HG02852 (cell line): ENCODE data around the gene TTC33.
A peak's percentile ranks its signal among the peaks of the same experiment; 100 is the strongest.

Experiments
- ATAC-seq: cut with Tn5 transposase; IDR thresholded peaks from one replicate; pipeline ENCODE4 v1.9.1; 2021; ENCODE audit warnings: mild to moderate bottlenecking, moderate library complexity; ENCODE audit not compliant: unreplicated experiment

The TTC33 gene

DNA sequence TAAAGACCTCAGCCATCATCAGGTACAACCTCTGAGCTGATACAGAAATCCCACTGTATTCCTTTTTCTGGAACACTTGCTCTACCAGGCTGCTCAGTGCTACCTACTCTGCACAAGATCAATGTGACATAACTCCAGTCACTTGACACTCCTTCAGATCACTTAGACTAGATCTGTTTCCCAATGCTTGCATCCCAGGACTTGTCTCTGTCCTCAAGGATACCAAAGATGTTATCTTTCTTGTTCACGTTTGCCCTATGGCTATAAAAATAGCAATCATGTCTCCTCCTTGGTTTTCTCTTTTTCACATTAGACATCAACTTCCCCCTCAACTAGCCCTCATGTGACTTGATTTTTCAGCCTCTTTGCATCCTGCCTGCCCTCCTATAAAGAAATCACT is 264.1 kb downstream of the TTC33 start:
- no peak for ATAC-seq

DNA sequence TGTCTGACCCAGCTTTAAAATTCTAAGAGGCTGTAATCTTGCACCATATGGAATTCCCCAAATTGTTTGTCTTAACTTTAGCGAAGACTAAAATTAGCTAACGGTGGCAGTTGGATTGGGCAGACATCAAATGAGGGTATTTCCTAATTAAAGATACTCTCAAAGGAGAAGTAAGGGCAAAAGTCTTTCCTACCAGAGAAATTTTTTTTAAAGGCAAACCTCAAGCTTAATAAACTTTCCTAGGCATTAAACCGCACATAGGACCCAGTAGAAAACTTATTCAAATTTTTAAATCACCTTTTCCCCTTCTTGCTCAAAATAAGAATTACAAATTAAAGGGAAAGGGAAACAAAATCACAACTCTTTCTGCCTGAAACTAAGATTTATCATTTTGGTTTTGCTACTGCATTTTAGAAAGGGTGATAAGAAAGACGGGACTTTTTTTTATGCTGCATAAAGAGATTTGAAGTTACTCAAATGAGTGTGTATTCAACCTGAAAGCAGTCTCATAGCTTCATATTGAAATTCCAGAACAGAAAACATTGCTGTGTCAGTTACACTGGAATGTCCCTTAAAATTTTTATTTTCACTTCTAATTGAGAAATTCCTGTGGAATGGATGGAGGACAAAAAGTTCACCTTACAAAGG is 265.2 kb downstream of the TTC33 start:
- peak; percentile 56 for ATAC-seq

DNA sequence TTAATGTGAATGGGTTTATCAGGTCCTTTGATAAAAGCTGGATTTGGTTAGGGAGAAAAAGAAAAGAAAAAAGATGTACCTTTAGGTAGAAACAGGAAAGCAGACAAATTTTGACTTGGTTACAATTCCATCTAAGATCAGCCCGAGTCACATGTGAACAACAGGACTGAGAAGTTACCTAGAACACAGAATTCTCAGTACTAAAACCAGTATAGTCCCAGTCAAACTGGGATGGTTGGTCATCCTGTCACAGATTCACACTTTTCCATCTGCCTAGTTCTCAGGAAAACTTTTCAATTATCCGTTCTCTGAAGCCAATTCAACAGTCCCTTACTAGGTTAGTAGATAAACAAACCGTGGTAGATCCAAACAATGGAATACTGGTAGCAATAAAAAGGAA is 266.3 kb downstream of the TTC33 start:
- ATAC-seq: no peak

DNA sequence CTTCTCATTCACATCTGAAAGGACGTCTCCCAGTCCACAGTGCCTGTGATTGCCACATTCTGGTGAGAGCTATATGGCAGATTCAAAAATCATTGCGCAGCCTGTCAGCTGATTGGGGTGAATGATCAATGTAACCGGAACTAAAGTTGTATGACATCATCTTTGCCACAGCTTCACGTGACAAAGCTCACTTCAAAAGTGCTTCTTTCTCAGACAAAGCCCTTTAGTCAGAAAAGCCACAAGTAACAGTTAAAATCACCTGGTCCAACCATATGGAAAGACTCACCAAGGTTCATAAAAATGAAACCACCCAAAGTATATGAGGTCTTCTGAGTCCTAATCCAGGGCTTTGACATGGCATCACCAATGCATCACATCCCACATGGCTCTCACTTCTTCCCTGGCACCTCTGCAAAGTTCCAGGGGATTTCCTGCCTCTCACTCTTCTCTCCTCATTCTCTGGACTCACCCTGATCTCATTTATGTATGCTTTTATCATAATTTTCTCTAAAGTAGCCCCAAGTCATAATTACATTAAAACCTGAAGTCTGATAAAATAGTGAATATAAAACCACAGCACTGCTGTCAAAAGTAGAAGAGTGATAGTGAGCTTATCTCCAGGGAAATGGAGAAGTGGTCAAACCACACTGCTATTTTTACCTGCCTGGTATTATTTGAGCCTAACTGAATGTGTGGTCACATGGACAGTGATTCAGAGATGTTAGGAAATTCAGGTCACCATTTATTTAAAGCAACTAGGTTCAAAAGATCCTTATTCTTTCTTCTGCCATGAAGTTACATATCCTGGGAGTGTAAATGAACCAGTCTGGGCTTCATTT is 269.1 kb downstream of the TTC33 start:
- ATAC-seq: peak; percentile 36

DNA sequence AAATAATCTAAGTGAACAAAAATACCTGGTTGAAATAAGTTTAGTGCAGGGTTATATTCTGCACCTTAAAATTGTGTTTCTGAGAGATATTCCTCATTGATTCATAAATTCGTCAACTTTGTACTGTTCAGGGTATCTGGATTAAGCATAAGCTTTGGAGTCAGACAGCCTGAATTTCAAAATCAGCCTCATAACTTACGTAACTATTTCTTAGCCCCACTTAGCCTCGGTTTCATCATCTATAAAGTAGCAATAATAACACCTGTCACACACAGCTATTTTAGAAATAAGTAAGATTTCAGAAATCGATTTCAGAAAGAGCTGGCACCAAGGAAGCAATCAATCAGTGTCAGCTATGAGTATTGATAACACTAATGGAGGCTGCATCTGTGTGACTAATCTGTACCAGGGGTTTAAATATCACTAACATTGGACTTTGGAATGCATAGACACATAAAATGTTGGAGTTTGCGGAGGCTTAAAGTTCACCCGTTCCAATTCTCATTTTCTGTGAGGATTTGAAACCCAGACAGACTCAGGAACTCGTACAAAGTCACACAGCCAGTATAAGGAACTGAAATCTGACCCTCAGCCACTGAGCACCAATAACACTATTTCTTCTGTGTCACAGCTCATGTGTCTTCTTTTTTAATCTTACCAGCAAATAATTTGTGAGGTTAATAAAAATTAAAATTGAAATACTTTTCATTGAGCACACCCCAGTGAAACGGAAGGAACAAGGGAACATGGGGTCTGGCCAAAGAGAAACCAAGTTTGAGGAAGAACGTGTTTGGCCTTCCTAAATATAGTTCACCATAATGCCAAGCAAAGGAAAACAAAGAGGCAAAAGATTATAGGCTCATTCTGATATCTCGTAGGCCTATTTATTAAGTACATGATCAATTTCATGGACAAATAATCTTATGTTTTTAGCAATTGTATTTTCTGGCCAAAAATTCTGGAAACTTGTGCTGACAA is 270.5 kb downstream of the TTC33 start:
- peak; percentile 65 for ATAC-seq

DNA sequence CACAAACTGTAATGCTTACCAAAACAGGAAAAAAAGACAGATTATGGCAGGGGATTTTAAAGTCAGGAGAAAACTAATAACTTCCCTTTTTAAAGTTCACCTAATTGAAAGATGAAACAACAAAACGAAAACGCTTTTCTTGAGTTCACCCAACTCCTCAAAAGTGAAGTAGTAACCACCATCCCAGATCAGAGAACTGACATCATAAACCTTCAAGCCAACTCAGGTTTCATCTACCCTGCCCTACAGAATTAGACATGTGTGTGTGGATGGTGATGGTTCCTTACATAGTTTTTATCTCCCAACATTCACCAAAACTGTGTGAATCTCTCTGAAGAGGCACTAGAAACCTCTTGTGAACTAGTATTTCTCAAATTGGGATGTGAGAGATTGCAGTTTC is 271.3 kb downstream of the TTC33 start:
- ATAC-seq: peak; percentile 45

DNA sequence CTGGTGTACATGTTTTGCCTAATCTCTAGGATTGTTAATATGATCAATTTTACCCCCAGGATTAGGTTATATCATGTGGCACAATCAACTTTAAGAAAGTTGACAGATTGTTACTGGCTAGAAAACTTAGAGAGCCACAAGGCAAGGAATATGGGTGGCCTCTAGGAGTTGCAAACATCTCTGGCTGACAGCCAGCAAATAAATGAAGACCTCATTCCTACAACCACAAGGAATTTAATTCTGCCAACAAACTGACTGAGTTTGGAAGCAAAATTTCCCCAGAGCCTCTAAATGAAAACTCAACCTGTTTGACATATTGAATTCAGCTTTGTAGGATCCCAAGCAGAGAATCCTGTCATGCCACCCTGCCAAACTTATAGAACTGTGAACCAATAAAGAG is 272.4 kb downstream of the TTC33 start:
- ATAC-seq: no peak

DNA sequence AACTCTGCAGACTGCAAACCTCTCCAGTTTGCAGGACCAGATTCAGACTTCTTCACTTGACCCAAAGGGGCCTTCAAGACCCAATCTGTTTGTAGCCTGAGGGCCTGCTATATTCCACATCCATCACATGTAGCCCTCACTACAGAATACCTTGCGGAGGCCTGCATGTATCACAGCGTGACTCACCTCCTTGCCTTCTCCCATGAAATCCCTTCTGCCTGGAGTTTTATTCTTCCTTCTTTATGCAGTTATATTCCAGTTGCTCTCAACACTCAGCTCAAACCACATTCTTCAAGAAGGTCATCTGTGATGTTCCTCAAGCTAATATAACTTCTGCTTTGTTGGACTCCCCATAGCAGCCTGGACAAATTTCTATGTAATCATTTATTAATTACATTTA is 274.5 kb downstream of the TTC33 start:
- no peak for ATAC-seq

DNA sequence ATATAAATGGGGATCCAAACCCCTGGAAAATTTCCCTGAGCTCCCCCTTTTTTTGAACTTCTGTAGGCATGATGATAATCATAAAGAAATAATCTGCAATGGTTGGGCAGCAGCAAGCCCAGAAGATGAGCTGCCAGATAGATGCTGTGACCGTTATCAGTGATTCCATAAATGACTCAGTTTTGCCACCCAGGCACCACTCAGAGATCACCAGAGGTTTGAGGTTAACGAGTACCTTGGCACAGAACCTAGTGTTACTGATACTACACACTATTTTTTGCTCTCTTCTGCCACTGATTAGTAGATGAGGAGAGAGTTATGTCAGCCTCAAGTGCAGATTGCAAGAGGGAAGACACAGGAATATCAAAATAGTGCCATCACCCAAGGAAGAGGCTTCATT is 275.4 kb downstream of the TTC33 start:
- no peak for ATAC-seq

DNA sequence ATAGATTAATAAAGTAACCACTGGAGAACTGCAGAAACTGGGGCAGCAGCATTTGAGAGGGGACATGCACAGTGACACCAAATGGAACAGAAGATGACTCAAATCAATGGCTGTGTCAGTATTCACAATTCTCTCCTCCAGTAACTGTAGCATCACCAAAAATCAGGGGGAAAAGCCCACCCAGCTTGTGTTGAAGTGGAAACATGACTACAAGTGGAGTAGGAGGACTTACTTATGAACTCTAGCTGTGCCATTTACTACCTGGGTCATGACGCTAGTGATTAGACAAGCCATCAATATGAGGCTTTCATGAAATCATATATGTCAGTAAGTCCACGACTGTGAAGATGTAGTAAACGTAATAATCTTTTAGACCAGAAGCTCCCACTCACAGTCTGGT is 275.8 kb downstream of the TTC33 start:
- no peak for ATAC-seq

DNA sequence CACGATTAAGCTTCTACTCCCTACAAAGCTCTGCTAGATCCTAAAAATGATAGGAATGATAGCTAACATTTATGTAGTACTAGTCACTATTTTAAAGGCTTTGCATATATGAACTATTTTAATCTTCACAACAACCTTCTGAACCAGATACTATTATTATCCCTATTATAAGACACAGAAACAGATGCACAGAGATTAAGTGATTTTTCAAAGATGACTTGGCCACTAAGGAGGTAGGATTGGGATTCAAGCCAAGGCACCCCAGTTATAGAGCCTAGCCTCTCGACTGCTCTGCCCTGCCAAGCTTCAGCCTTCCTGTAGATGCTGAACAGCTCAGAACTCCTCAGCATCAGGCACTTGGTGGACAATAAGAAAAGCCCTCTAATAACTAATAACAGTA is 277.0 kb downstream of the TTC33 start:
- no peak for ATAC-seq

DNA sequence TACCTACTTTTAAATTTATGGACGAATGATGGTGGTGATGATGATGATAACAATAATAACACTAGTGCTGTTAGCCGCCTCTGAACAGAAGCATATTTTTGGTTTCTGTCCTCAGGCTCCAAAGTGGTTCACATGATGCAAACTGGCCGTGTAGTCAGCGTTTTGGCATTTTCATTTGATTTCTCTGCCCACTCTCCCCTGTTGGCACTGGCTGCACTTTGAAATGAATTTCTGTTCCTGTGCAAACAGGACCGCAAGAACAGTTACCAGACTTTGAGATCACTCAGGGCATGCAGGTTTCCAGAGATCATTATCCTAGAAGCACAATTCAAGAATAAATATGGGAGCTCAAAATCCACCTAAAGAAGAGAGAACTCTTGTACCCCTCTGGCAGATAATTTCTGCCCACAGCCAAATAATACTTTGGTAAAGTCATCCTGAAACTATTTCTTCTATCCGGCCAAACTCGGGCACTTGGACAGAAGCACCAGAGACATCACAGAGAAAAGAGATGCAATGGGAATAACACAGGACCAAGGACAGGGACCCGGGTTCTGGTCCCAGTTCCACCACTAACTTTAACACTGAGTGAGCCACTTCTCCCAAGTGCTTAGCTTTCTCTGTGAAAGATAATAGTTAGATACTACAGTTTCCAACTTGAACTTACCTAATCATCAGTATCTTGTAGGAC is 277.8 kb downstream of the TTC33 start:
- ATAC-seq: no peak

DNA sequence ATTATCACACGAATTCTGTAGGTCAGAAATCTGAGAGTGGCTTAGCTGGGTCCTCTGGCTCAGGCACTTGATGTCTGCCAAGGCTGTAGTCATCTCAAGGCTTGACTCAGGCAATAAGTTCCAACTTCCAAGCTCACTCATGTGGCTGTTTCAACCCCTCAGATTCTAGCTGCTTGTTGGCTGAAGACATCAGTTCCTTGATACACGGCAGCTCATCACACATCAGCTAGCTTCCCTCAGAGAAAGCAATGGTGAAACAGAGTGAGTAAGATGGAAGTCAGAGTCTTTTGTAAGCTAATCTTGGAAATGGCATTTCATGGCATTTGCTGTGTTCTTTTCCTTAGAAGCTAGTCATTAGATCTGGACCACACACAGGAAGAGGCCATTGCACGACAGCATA is 280.2 kb downstream of the TTC33 start:
- no peak for ATAC-seq

DNA sequence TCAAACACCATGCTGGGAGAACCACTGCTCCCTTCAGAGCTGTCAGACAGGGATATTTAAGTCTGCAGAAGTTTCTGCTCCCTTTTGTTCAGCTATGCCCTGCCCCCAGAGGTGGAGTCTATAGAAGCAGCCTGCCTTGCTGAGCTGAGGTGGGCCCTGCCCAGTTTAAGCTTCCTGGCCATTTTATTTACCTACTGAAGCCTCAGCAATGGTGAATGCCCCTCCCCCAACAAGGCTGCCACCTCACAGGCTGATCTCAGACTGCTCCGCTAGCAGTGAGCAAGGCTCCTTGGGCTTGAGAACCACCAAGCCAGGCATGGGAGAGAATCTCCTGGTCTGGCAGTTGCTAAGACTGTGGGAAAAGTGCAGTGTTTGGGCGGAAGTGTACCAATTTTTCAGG is 281.5 kb downstream of the TTC33 start:
- ATAC-seq: no peak

DNA sequence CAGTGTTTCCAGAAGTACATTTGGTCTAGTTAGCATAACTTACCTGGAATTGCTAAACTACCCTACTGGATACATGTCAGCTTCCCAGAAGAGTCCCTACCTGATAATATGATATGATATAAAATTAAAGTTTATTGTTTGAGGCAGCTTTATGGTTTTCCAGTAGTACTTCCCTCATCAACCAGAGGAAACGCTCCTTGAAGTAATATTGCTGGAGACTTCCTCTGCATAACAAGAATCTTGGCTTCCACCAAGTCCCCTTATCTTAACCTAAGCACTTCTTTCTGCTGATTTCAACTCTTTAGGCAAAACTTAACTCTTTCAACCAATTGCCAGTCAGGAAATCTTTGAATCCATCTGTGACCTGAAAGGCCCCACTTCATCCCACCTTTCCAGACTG is 290.3 kb downstream of the TTC33 start:
- ATAC-seq: no peak

DNA sequence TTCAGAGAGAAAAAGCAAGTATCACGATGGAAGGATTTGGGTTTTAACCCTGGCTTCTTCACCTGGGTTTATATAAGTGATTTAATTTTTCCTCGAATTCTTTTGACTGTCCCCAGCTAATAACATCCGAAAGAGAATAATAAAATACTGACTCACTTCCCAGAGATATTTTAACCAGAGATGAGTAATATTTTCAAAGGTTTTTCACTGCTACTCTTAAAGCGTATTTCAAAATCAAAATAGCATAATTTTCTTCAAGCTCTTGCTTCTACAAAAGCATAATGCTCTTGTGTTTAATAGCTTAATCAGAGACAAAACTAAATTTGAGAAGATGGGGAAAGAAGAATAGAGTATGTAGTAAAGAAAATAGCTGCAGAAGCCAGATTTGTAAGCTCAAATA is 291.2 kb downstream of the TTC33 start:
- ATAC-seq: no peak
